Activated T-helper 2 cell treated with anti-CD3 and anti-CD28 coated beads, Interferon-gamma antibody, Interleukin-2, Interleukin-4, amounts not matched to agents 10 μg/mL and 5 μg/mL and 100 μg/mL, durations not matched to agents 14 hours and 24 hours and 36 hours (primary cell): Measurements from ENCODE around the gene TUFT1. TPM values are rescaled to one million over a fixed set of nuclear protein-coding genes. Genes with fewer than 3 reads are reported as not detected.

ENCODE experiments used
- DNase-seq: peaks from one replicate; pipeline ENCODE4 v3.0.0; 2021; ENCODE audit warnings: low spot score
- H3K27ac Mint-ChIP-seq: one replicate; pipeline ENCODE4 v1.8.0; 2021; ENCODE audit warnings: mixed read lengths
- H3K27me3 Mint-ChIP-seq: one replicate; pipeline ENCODE4 v1.8.0; 2021; ENCODE audit warnings: low read depth, mixed read lengths
- H3K36me3 Mint-ChIP-seq: one replicate; pipeline ENCODE4 v1.8.0; 2021; ENCODE audit warnings: low read depth, mixed read lengths
- H3K4me1 Mint-ChIP-seq: one replicate; pipeline ENCODE4 v1.8.0; 2021; ENCODE audit warnings: low read depth, mixed read lengths
- H3K4me3 Mint-ChIP-seq: one replicate; pipeline ENCODE4 v1.8.0; 2021; ENCODE audit warnings: low read depth, mild to moderate bottlenecking, moderate library complexity, mixed read lengths
- H3K9me3 Mint-ChIP-seq: one replicate; pipeline ENCODE4 v1.8.0; 2021; ENCODE audit warnings: mixed read lengths
- intact Hi-C: fragments of 100-400 bp; cut with micrococcal nuclease; formaldehyde crosslinking; loops from one replicate; pipeline ENCODE4 v1.15.1; 2023
- total RNA-seq: library from RNA; stranded (reverse); gene quantifications from 2 replicates; pipeline ENCODE4 v1.2.3, GENCODE V29; 2022

Gene TUFT1
- total RNA-seq, 1 donor from 2014 or later = 2.6 TPM

DNA sequence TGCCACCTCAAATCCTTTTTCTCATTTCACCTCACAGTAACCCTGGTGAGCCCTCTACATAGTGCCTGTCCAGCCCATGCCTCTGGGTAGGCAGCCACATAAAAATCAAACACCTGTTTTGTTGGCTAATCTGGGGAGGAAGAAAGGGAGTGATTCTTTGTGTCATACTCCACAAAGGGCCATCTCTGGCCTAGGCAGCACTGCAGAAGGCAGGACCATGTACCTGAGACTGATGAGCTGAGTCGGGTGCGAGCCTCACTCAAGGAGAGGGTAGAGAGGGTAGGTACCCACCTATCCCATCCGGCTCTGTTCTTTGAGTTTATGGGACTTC, 7.8 kb downstream of the TUFT1 start:
- no peak for DNase-seq
- Mint-ChIP-seq H3K4me1 (peaks cover 4% of the 10 kb centered on the region), H3K27me3 (no peaks in the 10 kb centered on the region), H3K36me3 (no peaks in the 10 kb centered on the region), H3K27ac (no peak overlapping the region), H3K9me3 (no peaks in the 10 kb centered on the region), H3K4me3 (no peak overlapping the region)
- intact Hi-C loops = no loop called here

DNA sequence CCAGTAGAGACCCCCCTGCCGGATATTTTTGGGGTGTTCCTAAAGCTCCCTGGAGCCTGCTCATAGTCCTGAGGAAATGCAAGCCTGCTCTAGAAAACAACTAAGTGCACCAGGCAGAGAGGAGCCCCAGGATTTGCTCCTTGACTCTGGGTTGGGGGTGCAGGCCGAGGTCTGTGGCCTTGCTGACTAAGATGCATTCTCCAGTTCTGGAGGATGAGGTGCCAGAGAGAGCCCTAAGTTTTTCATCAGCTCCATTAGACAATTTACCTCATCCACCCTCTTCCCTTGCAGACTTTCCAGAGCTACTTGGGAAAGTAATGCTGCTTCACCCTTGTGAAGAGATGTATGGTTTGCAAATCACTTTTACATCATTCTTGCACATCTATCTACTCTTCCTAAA, 9.1 kb downstream of the TUFT1 start:
- H3K36me3 Mint-ChIP-seq = no peaks in the 10 kb centered on the region
- no peak for DNase-seq
- H3K27me3 Mint-ChIP-seq = no peaks in the 10 kb centered on the region
- H3K9me3 Mint-ChIP-seq = no peaks in the 10 kb centered on the region
- H3K4me1 Mint-ChIP-seq = peaks cover 4% of the 10 kb centered on the region
- H3K4me3 Mint-ChIP-seq = no peak overlapping the region
- intact Hi-C loops = no loop called here
- H3K27ac Mint-ChIP-seq = no peak overlapping the region

DNA sequence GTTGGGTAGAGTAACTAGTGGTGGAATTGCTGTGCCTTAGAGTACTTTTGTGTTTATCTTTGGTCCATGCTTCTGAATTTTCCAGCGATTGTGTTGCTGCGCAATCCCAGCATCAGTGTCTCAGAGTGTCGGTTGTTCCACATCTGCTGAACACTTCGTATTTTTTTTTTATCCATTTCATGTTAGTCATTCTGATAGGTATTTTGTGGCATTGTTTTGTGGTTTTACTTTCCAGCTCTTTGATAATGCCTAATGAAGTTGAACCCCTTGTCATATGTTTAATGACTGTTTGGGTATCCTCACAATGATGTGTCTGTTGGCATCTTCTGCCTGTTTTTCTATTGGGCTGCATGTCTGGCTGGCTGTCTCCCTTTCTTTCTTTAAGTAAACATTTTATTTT, 13.6 kb downstream of the TUFT1 start:
- intact Hi-C loops = no loop called here
- Mint-ChIP-seq H3K4me1 (no peaks in the 10 kb centered on the region), H3K27me3 (peaks cover 2% of the 10 kb centered on the region), H3K27ac (no peak overlapping the region), H3K36me3 (no peaks in the 10 kb centered on the region), H3K4me3 (no peak overlapping the region), H3K9me3 (no peaks in the 10 kb centered on the region)
- DNase-seq = no peak

DNA sequence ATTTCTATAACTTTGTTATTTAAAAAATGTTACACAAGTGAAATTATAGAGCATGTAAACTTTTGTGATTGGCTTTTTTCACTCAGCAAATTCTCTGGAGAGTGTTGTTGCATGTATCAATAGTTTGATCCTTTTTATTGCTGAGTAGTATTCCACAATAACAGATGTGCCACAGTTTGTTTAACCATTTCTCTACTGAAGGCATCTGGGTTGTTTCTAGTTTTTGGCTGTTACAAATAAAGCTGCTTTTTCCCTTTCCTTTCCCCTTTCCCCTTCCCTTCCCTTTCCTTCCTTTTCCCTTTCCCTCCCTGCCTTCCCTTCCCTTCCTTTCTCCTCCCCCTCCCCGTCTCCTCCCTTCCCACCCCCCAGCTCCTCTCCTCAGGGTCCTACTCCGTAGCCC, 15.9 kb downstream of the TUFT1 start:
- no peaks in the 10 kb centered on the region for H3K4me1 Mint-ChIP-seq
- no peaks in the 10 kb centered on the region for H3K9me3 Mint-ChIP-seq
- H3K36me3 Mint-ChIP-seq = no peaks in the 10 kb centered on the region
- no peak overlapping the region for H3K4me3 Mint-ChIP-seq
- peaks cover 2% of the 10 kb centered on the region for H3K27me3 Mint-ChIP-seq
- no peak overlapping the region for H3K27ac Mint-ChIP-seq
- intact Hi-C loops = no loop called here
- DNase-seq = no peak

DNA sequence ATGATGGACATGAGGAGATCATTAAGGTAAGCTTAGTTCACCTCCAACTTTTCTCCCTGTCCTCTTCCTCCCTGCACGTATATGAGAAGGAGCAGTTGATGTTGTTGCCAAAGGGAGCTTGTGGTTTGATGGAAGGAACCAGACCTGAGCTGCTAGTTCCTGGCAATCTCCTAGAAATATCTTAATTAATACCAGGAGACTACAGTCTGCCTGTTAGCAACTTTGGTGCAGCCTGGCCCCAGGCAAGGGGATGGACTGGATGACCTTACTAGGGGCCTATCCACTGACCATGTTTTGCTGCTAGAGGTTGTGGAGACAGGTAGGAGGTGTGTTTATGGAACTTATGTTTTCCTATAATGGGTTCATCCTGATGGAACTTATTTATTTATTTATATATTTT, 22.6 kb downstream of the TUFT1 start:
- intact Hi-C loops = no loop called here
- no peaks in the 10 kb centered on the region for H3K36me3 Mint-ChIP-seq
- H3K9me3 Mint-ChIP-seq = no peaks in the 10 kb centered on the region
- peaks cover 2% of the 10 kb centered on the region for H3K27me3 Mint-ChIP-seq
- DNase-seq = no peak
- H3K27ac Mint-ChIP-seq = no peak overlapping the region
- H3K4me3 Mint-ChIP-seq = no peak overlapping the region
- H3K4me1 Mint-ChIP-seq = no peaks in the 10 kb centered on the region

DNA sequence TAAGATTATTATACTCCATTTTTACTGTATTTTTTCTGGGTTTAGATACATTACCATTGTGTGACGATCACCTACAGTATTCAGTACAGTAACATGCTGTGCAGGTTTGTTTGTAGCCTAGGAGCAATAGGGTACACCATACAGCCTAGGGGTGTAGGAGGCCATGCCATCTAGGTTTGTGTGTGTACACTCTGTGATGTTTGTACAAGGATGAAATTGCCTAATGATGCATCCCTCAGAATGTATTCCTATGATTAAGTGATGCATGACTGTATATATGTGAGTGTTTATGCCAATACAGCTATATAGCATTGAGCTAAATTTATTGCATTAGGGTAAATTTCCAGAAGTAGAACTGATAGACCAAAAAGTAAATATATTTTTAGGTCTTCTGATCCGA, 23.3 kb downstream of the TUFT1 start:
- no peaks in the 10 kb centered on the region for H3K36me3 Mint-ChIP-seq
- H3K4me3 Mint-ChIP-seq = no peak overlapping the region
- intact Hi-C loops = no loop called here
- peaks cover 2% of the 10 kb centered on the region for H3K27me3 Mint-ChIP-seq
- no peaks in the 10 kb centered on the region for H3K9me3 Mint-ChIP-seq
- H3K27ac Mint-ChIP-seq = no peak overlapping the region
- DNase-seq = no peak
- peaks cover 4% of the 10 kb centered on the region for H3K4me1 Mint-ChIP-seq

DNA sequence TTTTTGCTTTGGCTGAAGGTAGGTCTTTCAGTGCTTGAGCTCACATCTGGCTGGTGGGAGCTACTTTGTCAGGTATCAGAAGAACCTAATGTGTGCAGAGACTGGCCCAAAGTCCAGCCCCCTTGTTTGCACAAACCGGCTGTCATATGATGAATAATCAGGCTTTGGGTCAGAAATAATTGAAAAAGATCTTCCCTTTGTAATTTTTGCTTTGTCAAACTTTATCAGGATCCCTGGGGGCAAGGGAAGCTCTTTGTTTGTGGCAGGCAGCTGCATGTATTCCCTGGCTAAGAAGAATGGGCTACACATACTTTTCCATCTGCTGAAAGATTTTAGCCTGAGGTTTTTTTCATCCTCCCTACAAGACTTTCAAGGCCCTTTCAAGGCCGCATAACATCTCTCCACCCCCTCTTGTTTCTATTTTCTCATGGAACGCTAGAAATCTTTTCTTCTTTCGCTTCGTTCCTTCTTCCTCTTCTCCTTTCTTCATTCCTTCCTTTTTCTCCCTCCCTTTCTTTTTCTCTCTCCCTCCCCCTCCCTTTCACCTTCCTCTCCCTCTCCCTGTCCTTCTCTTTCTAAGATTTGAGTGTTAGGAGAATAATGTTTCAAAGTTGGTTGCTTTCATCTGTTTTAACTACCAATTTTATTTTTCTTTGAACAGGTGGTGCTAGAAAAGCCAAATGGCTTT, 25.5 kb downstream of the TUFT1 start:
- H3K9me3 Mint-ChIP-seq = no peaks in the 10 kb centered on the region
- peaks cover 5% of the 10 kb centered on the region for H3K4me1 Mint-ChIP-seq
- no peak overlapping the region for H3K27ac Mint-ChIP-seq
- H3K27me3 Mint-ChIP-seq = no peaks in the 10 kb centered on the region
- no peak overlapping the region for H3K4me3 Mint-ChIP-seq
- DNase-seq = no peak
- intact Hi-C loops = no loop called here
- no peaks in the 10 kb centered on the region for H3K36me3 Mint-ChIP-seq

DNA sequence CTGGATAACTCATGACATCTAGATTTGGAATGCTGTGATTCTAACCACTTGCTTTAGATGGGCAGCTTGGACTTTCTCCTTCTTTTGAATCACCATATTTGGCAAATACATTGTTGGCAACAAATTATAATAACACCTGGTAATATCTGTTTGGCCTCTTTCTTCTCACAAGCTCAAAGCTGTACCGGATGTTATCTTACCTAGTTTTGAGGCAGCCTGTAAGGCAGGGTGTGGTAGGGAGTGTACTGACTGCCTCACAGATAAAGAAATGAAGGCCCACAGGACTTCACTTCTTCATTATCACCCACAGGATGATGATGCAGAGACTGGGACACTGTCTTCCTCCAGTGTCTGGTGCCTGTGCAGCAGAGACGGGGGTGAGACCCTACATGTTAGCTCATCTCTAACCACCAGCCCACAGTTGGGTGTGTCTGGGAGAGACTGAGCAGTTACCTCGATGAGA, 28.5 kb downstream of the TUFT1 start:
- H3K36me3 Mint-ChIP-seq = no peaks in the 10 kb centered on the region
- H3K27ac Mint-ChIP-seq = no peak overlapping the region
- peaks cover 5% of the 10 kb centered on the region for H3K4me1 Mint-ChIP-seq
- H3K4me3 Mint-ChIP-seq = no peak overlapping the region
- no peak for DNase-seq
- H3K9me3 Mint-ChIP-seq = no peaks in the 10 kb centered on the region
- intact Hi-C loops = no loop called here
- no peaks in the 10 kb centered on the region for H3K27me3 Mint-ChIP-seq

DNA sequence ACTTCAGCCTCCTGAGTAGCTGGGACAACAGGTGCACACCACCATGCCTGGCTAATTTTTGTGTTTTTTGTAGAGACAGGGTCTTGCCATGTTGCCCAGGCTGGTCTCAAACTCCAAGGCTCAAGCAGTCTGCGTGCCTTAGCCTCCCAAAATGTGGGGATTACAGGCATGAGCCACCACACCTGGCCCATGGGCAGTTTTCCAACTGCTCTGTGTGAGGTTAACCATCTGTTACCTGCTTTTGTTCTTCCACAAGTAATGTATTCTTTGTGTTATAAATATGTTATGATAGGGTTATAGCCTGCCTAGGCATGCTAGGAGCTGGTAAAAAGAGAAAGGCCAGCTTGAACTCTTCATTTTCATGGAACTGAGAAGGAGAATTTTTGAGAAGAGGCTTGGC, 30.7 kb downstream of the TUFT1 start:
- Mint-ChIP-seq H3K4me1 (peaks cover 16% of the 10 kb centered on the region), H3K27ac (no peak overlapping the region), H3K9me3 (no peaks in the 10 kb centered on the region), H3K27me3 (no peaks in the 10 kb centered on the region), H3K36me3 (no peaks in the 10 kb centered on the region), H3K4me3 (no peak overlapping the region)
- no peak for DNase-seq
- intact Hi-C loops = no loop called here

DNA sequence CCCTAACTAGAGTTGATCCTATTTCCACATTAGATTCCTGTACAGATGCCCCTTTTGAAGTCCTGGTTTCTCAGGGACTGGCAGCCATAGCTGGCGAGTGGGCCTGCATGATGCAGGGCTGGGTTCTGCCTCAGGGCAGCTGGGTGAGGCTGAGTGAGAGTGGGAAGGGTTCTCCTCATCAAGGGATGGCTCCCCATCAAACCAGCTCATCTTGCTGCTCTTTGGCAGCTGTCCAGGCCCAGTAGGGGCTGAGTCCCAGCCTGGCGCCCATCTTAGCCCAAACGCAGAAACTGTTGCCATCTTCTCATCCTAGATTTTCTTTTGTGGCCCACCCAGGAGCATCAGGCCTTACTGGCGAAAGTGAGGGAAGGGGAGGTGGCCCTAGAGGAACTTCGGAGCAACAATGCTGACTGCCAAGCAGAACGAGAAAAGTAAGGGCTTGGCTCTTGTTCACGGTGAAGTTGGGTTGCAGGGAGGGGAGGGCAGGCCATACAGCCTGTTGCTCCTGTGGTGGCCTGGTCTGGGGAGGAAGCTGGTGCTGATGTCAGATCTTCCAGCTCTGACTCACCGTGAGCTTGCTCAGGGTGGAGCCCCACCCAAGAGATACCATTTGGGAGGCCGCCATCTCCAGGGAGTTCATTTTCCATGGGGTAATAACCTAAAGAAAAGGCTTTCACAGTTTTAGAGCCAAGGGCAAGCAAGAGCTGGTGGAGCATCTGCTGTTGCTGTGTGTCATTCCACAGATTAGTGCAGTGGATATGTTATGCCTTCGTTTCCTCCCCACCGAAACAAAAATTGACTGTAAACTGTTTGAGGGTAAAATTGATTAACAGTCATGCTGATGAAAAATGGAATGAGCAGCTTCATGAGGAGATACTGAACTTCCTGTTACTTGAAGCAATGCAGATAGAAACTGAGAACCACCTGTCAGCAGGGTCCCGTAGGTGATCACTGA, 34.7 kb downstream of the TUFT1 start:
- no peaks in the 10 kb centered on the region for H3K9me3 Mint-ChIP-seq
- intact Hi-C loops = no loop called here
- no peak for DNase-seq
- H3K4me3 Mint-ChIP-seq = no peak overlapping the region
- no peak overlapping the region for H3K27ac Mint-ChIP-seq
- no peaks in the 10 kb centered on the region for H3K27me3 Mint-ChIP-seq
- H3K4me1 Mint-ChIP-seq = peaks cover 23% of the 10 kb centered on the region
- H3K36me3 Mint-ChIP-seq = no peaks in the 10 kb centered on the region

DNA sequence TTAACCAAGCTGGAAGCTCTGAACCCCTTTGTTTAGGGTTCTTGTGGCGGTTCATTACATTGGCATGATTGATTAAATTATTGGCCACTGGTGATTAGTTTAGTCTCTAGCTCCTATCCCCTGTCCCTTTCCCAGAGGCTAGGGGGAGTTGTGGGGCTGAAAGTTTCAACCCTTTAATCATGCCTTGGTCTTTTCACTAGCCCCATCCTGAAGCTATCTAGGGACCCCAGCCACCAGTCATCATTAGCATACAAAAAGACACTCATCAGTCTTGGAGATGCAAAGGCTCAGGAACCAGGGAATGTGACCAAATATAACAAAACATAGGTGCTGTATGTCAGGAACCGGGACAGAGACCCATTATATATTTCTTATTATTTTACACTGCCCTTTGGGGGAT, 37.1 kb downstream of the TUFT1 start:
- no peak for DNase-seq
- no peak overlapping the region for H3K4me3 Mint-ChIP-seq
- no peaks in the 10 kb centered on the region for H3K9me3 Mint-ChIP-seq
- H3K27ac Mint-ChIP-seq = no peak overlapping the region
- no peaks in the 10 kb centered on the region for H3K27me3 Mint-ChIP-seq
- H3K4me1 Mint-ChIP-seq = peaks cover 23% of the 10 kb centered on the region
- intact Hi-C loops = no loop called here
- H3K36me3 Mint-ChIP-seq = no peaks in the 10 kb centered on the region

DNA sequence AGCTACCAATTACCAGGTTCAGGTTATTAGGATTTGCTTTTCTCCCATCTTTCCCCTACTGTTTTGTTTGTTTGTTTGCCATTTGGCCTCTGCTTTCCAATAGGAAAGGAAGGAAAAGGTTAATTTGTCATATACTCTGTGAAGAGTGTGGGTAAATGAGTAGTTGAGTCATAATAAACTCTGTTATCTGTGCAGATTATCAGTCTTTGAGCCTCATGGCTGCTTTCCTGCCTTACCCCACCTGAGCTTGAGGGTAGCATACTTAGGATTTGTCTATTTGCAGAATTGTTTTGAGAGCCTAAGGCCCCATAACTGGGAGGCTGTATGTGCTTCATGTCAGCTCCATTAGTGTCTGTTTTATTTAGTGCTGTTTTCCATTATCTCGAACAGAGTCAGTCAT, 38.8 kb downstream of the TUFT1 start:
- intact Hi-C loops = no loop called here
- Mint-ChIP-seq H3K4me3 (no peak overlapping the region), H3K27ac (no peak overlapping the region), H3K36me3 (no peaks in the 10 kb centered on the region), H3K27me3 (no peaks in the 10 kb centered on the region), H3K9me3 (no peaks in the 10 kb centered on the region), H3K4me1 (peaks cover 23% of the 10 kb centered on the region)
- no peak for DNase-seq

DNA sequence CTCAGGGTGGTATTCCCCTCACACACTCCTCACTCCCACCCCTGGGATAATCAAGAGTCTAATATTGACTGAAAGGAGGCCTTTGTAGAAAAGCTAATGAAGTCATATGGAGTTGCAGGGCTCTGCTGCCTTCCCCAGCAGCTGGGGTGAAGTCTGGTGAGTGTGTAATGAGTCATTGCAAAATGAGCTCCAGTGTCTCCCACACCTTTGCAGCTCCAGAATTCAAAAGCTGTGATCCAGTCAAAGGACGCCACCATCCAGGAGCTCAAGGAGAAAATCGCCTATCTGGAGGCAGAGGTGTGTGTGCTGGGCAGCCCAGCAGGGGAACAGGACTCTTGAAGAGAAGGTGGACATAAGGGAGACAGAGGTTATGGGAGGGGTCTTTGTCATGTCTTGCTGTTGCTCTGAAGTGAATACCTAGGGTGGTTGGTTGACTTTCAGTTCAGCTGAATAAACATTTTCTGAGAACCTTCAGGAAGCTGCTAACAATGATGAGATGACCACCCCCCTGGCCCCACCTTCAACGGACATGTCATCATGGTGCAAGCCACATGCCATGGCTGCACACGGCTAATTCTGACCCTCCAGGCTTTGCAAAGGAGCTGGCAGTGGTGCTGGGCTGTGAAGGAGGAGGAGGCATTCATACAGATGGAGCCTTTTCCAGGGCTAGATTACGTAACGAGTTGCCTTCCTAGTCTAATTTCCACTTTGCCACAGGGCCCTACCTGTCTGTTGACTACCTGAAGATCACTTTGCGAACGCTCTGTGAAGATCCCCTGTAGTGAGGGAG, 39.5 kb downstream of the TUFT1 start:
- peaks cover 20% of the 10 kb centered on the region for H3K4me1 Mint-ChIP-seq
- H3K27ac Mint-ChIP-seq = no peak overlapping the region
- no peak for DNase-seq
- no peaks in the 10 kb centered on the region for H3K36me3 Mint-ChIP-seq
- H3K27me3 Mint-ChIP-seq = no peaks in the 10 kb centered on the region
- no peaks in the 10 kb centered on the region for H3K9me3 Mint-ChIP-seq
- no peak overlapping the region for H3K4me3 Mint-ChIP-seq
- intact Hi-C loops = no loop called here
